GM18861 (cell line): ENCODE data around the gene KIF2C.

Source experiments
- ATAC-seq: cut with Tn5 transposase; IDR thresholded peaks from one replicate; pipeline ENCODE4 v1.9.1; 2021; ENCODE audit not compliant: unreplicated experiment

Gene KIF2C

GRCh38 chr1:44775078-44775929, 35.7 kb downstream of the KIF2C start, which contains the start of gene RPS8:
Gene RPS8 (plus strand): TSS chr1:44775540. CDS start chr1:44775597, 57 bp downstream.
- ATAC-seq = peak; percentile 69

- ATAC-seq = no peak
Measured at GRCh38 chr1:44775930-44776729, 36.5 kb downstream of the KIF2C start.

- no peak for ATAC-seq
Measured at GRCh38 chr1:44776730-44777068, 37.1 kb downstream of the KIF2C start.

GRCh38 chr1:44777547-44777946, 37.9 kb downstream of the KIF2C start:
- ATAC-seq = no peak

GRCh38 chr1:44777969-44778635, 38.5 kb downstream of the KIF2C start:
- ATAC-seq = no peak

GRCh38 chr1:44778705-44779576, 39.3 kb downstream of the KIF2C start:
- ATAC-seq = no peak

GRCh38 chr1:44780583-44781121, 41.0 kb downstream of the KIF2C start:
- no peak for ATAC-seq

- no peak for ATAC-seq
Measured at GRCh38 chr1:44783697-44784093, 44.1 kb downstream of the KIF2C start.

- ATAC-seq = no peak
Measured at GRCh38 chr1:44784094-44785028, 44.7 kb downstream of the KIF2C start.

- ATAC-seq = no peak
Measured at GRCh38 chr1:44785029-44785380, 45.4 kb downstream of the KIF2C start.

GRCh38 chr1:44785501-44786137, 46.0 kb downstream of the KIF2C start:
- ATAC-seq = no peak

- ATAC-seq = no peak
Measured at GRCh38 chr1:44786138-44786840, 46.7 kb downstream of the KIF2C start.

- ATAC-seq = no peak
Measured at GRCh38 chr1:44786841-44787426, 47.3 kb downstream of the KIF2C start.

GRCh38 chr1:44787506-44787905, 47.9 kb downstream of the KIF2C start:
- no peak for ATAC-seq

- no peak for ATAC-seq
Measured at GRCh38 chr1:44788120-44788860, 48.7 kb downstream of the KIF2C start, which contains the start of gene BEST4. Gene BEST4 (minus strand): TSS chr1:44788170. CDS start chr1:44787705, 465 bp downstream.

- no peak for ATAC-seq
Measured at GRCh38 chr1:44790968-44791801, 51.5 kb downstream of the KIF2C start.
